RWPE1 (cell line): ENCODE data around the gene GLRA1.

Experiments used
- CTCF ChIA-PET: fragments of 350-600 bp; sonication (Branson Sonifier 250); formaldehyde crosslinking; extraction: SDS; loops from one replicate; lab custom pipeline; 2021; lab: Yijun Ruan, JAX
- POLR2A ChIA-PET: fragments of 400-600 bp; formaldehyde crosslinking; extraction: SDS; loops from one replicate; lab custom pipeline; 2020; ENCODE audit warnings: antibody characterized with exemption; ENCODE audit not compliant: low non-redundant PET; lab: Yijun Ruan, JAX
- DNase-seq: peaks from one replicate; pipeline ENCODE4 v3.0.0; 2012; ENCODE audit warnings: low spot score
- H3K27ac ChIP-seq: fragments of 450-650 bp; 2 replicates; pipeline ENCODE4 v1.5.1; 2017
- TF ChIP-seq, protein P1 (sequence below): fragments of 450-650 bp; conservative IDR thresholded peaks from 2 replicates; pipeline ENCODE4 v1.5.1; 2017; ENCODE audit warnings: low read depth, mild to moderate bottlenecking

The GLRA1 gene

DNA sequence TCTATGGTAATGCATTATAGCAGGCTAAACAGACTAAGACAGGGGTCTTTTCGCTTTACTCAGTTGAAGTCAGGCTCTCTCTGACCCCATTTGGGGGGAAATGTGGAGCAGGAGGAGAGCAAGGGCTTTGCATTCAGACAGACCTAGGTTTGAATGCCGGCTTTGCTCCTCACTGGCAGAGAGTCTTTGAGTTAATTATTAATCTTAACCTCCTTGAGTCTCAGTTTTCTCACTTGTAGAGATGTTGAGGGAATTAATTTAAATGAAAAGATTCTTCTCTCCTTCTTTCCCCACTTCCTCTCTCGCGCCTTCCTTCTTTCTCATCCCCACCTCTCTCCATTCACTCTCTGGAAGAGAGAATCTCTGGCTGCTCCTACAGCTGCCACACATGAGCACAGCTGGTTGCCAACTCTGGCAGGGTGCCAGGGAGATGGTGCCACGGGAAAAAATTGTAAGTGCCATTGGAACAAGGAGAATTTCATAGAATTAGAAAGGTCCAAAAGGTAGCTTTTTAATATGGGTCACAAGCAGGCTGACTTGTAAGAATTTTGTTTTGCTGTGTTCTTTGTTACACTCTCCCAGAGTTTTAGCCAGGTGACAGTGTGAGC lies 25.2 kb upstream of the GLRA1 start:
- H3K27ac ChIP-seq = no peak overlapping the region
- POLR2A ChIA-PET = no interaction called here
- TF ChIP-seq, protein P1, sequence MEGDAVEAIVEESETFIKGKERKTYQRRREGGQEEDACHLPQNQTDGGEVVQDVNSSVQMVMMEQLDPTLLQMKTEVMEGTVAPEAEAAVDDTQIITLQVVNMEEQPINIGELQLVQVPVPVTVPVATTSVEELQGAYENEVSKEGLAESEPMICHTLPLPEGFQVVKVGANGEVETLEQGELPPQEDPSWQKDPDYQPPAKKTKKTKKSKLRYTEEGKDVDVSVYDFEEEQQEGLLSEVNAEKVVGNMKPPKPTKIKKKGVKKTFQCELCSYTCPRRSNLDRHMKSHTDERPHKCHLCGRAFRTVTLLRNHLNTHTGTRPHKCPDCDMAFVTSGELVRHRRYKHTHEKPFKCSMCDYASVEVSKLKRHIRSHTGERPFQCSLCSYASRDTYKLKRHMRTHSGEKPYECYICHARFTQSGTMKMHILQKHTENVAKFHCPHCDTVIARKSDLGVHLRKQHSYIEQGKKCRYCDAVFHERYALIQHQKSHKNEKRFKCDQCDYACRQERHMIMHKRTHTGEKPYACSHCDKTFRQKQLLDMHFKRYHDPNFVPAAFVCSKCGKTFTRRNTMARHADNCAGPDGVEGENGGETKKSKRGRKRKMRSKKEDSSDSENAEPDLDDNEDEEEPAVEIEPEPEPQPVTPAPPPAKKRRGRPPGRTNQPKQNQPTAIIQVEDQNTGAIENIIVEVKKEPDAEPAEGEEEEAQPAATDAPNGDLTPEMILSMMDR = no peak
- CTCF ChIA-PET = no interaction called here
- DNase-seq = no peak

DNA sequence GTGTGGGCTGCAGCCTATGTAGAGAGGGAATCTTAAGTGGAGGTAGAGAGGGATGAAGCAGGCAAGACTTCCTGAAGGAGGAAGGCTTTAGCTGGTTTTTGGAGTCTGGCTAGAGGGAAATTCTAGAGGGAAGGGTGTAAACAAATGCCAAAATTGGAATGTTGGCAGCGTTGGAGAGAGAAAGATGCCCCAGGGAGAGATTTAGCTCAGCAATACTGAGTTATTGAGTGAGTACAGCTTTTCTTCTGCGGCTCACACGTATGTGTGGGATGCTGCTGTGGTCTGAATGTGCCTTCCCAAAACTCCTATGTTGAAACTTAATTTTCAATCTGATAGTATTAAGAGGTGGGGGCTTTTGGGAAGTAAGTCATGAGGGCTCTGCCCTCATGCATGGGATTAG lies 24.5 kb upstream of the GLRA1 start:
- POLR2A ChIA-PET = no interaction called here
- CTCF ChIA-PET = no interaction called here
- H3K27ac ChIP-seq = no peak overlapping the region
- TF ChIP-seq, protein P1 = no peak
- no peak for DNase-seq

DNA sequence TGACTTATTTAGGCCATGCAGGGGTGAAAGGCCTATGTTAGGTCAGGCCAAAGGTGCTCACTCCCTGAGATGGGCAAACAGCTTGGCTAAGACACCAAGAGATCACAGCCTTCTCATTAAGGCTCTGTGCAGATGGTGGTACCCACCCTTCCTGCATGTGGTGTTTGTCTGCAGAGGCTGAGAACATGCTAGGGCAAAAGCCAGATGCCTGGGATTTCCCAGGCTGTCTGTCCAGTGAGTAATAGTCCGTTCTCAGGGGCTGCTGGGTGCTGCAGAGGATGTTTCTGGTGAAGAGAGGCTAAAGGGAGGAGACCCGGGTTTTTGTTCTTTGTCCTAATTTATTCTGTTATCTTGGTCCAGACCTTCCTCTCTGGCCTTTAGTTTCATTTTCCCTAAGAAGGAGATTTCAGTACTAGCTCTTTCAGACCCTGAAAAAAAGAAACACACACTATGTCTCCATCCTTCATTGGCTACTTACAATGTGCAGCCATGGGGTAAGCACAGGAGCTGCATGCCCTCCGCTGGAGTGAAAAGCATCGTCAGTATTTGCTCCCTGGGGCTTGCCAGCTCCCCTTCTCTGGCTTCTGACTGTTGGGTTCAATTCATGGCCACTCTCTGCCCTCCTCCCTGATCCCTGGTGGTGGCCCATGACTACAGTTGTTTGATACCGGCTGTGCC lies 23.4 kb upstream of the GLRA1 start:
- ChIA-PET CTCF (no interaction called here), POLR2A (no interaction called here)
- TF ChIP-seq, protein P1 = no peak
- DNase-seq = peak; percentile 28
- no peak overlapping the region for H3K27ac ChIP-seq

DNA sequence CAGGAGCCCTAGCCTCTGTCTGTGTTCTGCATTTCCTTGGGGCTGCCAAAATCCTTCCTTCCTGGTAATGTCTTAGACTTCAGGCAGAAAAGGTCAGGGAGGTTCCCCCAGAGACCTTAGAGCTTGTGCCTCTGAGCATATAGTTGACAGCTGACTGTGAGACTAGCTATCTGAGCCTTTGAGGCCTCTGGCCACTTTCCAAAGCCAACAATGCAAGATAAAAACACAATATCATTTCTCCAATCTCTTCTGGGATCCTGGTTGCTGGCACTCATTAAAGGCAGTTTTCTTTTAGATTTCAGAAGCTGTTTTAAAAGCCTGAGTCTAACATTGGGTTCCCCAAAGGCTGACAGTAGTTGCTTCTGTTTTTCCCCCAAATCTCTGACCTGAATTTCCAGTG lies 13.2 kb upstream of the GLRA1 start:
- CTCF ChIA-PET = interaction anchor here (0.6 kb wide), 1 partner anchor 35 kb away, joined by 3 read pairs; no protein-coding TSS in a partner anchor
- no peak for DNase-seq
- POLR2A ChIA-PET = no interaction called here
- TF ChIP-seq, protein P1 = no peak
- no peak overlapping the region for H3K27ac ChIP-seq

DNA sequence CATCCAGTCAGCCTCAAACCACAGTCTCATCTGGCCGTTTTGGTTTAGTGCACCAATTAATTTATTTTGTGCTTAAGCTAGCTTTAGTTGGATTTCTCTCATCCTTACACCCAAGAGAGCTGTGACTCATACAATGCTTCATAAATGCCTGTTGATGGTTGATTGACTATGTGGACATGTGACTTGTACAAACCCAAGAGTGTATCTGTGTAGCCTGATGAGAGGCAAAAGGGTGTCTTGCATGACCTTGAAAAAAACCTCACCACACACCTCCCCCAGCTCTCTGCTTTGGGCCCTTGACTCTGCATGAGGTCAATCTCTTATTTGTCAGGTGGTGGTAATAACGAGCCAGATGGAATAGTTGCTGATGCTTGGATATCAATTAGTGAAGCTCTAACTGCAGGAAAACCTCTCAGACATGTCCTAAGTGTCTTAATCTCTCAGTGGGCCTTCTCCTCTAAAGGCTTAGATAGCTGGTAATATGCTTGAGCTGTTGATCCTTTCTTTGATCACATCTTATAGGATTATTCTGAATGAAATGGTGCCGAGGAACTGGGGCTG lies 10.6 kb upstream of the GLRA1 start:
- POLR2A ChIA-PET = no interaction called here
- H3K27ac ChIP-seq = no peak overlapping the region
- CTCF ChIA-PET = no interaction called here
- no peak for DNase-seq
- TF ChIP-seq, protein P1 = no peak

DNA sequence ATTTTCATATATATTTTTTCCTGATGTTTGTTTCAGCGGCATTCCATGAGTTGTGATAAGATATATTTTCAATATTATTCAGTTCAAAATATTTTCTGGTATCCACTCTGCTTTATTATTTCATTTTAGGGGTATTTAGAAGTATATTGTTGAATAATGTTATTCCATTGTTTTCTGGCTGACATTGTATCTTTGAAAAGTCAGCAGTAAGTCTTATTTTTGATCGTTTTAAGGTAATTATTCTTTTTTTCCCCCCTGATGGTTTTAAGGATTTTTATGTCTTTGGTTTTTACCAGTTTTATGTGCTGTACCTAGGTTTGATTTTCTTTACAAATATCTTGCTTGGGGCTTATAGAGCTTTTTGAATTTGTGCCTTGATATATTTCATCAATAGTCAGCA lies 6.6 kb upstream of the GLRA1 start:
- TF ChIP-seq, protein P1 = no peak
- CTCF ChIA-PET = no interaction called here
- H3K27ac ChIP-seq = no peak overlapping the region
- no peak for DNase-seq
- POLR2A ChIA-PET = no interaction called here
